Peyer's patch (tissue), 4 donors: ENCODE results near the gene KDM4C.

Source experiments
- CTCF ChIP-seq, 6 experiments: fragments of 450-650 bp in 4 of 6; fragments of 200-600 bp in 2 of 6; sonication (generic) in 1 of 6; IDR thresholded peaks; one replicate each; pipeline ENCODE4 v1.5.1; 2017 to 2019; ENCODE audit warnings: antibody characterized with exemption in 6 of 6, mild to moderate bottlenecking in 3 of 6, moderate library complexity in 1 of 6
- POLR2A ChIP-seq, 2 donors: fragments of 450-650 bp; IDR thresholded peaks; one replicate each; pipeline ENCODE4 v1.5.1; 2017; ENCODE audit warnings: antibody characterized with exemption in 2 of 2, mild to moderate bottlenecking in 2 of 2, moderate library complexity in 2 of 2

- TF ChIP-seq CTCF (IDR thresholded peaks at IDR 0.05) = no peak
- no peak for TF ChIP-seq POLR2A (IDR thresholded peaks at IDR 0.05)
These were observed 353.6 kb downstream of the KDM4C start for GRCh38 chr9:7111413-7111812.
